Neuronal stem cell (in vitro differentiated cells): Measurements from ENCODE around the gene KLHL35.
A peak's percentile ranks its signal among the peaks of the same experiment; 100 is the strongest.

Source experiments
- DNase-seq: peaks from one replicate; pipeline ENCODE4 v3.0.0-alpha.2; 2013; ENCODE audit warnings: low spot score
- H2AFZ ChIP-seq: one replicate; pipeline ENCODE4 v1.6.1; 2013; ENCODE audit warnings: mild to moderate bottlenecking, low read length, inconsistent platforms
- H2AK5ac ChIP-seq: 2 replicates; pipeline ENCODE4 v1.6.1; 2013; ENCODE audit warnings: low read depth, mild to moderate bottlenecking, inconsistent platforms, low read length, moderate library complexity, mixed read lengths
- H2BK120ac ChIP-seq: 2 replicates; pipeline ENCODE4 v1.6.1; 2013; ENCODE audit warnings: low read depth, mild to moderate bottlenecking, inconsistent platforms, low read length, moderate library complexity, mixed read lengths
- H2BK12ac ChIP-seq: one replicate; pipeline ENCODE4 v1.6.1; 2013; ENCODE audit warnings: low read length, inconsistent platforms
- H2BK15ac ChIP-seq: 2 replicates; pipeline ENCODE4 v1.6.1; 2013; ENCODE audit warnings: mild to moderate bottlenecking, low read length, inconsistent platforms, mixed read lengths
- H2BK5ac ChIP-seq: one replicate; pipeline ENCODE4 v1.6.1; 2013; ENCODE audit warnings: inconsistent platforms, mild to moderate bottlenecking, low read length, moderate library complexity
- H3K14ac ChIP-seq: one replicate; pipeline ENCODE4 v1.6.1; 2013; ENCODE audit warnings: low read length, inconsistent platforms
- H3K18ac ChIP-seq: 2 replicates; pipeline ENCODE4 v1.6.1; 2013; ENCODE audit warnings: low read length, inconsistent platforms
- H3K23ac ChIP-seq: 2 replicates; pipeline ENCODE4 v1.6.1; 2013; ENCODE audit warnings: low read depth, mild to moderate bottlenecking, mixed read lengths, low read length, inconsistent platforms; ENCODE audit not compliant: poor library complexity
- H3K27ac ChIP-seq: replicated peaks from 3 replicates; pipeline ENCODE4 v1.5.1; 2013; ENCODE audit warnings: low read length, inconsistent platforms
- H3K27me3 ChIP-seq, 3 experiments: 2 replicates each; pipeline ENCODE4 v1.6.1; 2013; ENCODE audit warnings: low read length in 3 of 3, mild to moderate bottlenecking in 2 of 3, inconsistent platforms in 1 of 3, low read depth in 1 of 3, mixed read lengths in 1 of 3, moderate library complexity in 1 of 3; ENCODE audit not compliant: control insufficient read depth in 3 of 3, insufficient read depth in 3 of 3
- H3K36me3 ChIP-seq, 2 donors: replicated peaks in 1 of 2; 2 replicates each; pipeline ENCODE4 v1.6.1; 2013; ENCODE audit warnings: low read length in 2 of 2; ENCODE audit not compliant: control insufficient read depth in 2 of 2, insufficient read depth in 2 of 2
- H3K4ac ChIP-seq: 2 replicates; pipeline ENCODE4 v1.6.1; 2013; ENCODE audit warnings: inconsistent platforms, mild to moderate bottlenecking, low read length, moderate library complexity
- H3K4me1 ChIP-seq, 2 donors: 1 replicate in 1 of 2; 2 replicates in 1 of 2; pipeline ENCODE4 v1.6.1; 2013; ENCODE audit warnings: low read length in 2 of 2, low read depth in 1 of 2; ENCODE audit not compliant: control insufficient read depth in 2 of 2, insufficient read depth in 1 of 2
- H3K4me2 ChIP-seq: one replicate; pipeline ENCODE4 v1.6.1; 2013; ENCODE audit warnings: mild to moderate bottlenecking, low read length, inconsistent platforms; ENCODE audit not compliant: insufficient read depth, poor library complexity, severe bottlenecking
- H3K4me3 ChIP-seq, 2 donors: 2 replicates each; pipeline ENCODE4 v1.5.1; 2013; ENCODE audit warnings: low read length in 2 of 2, mild to moderate bottlenecking in 2 of 2, inconsistent platforms in 1 of 2, moderate library complexity in 1 of 2
- H3K79me1 ChIP-seq: one replicate; pipeline ENCODE4 v1.6.1; 2013; ENCODE audit warnings: low read depth, mild to moderate bottlenecking, inconsistent platforms, low read length, moderate library complexity
- H3K9ac ChIP-seq: one replicate; pipeline ENCODE4 v1.6.1; 2013; ENCODE audit warnings: mild to moderate bottlenecking, low read depth, low read length, inconsistent platforms; ENCODE audit not compliant: poor library complexity
- H3K9me3 ChIP-seq, 2 donors: replicated peaks in 1 of 2; 2 replicates each; pipeline versions ENCODE3 to v1.6.1; 2013; ENCODE audit warnings: low read length in 2 of 2, mild to moderate bottlenecking in 2 of 2, inconsistent platforms in 1 of 2, low read depth in 1 of 2, mixed read lengths in 1 of 2, moderate library complexity in 1 of 2; ENCODE audit not compliant: control insufficient read depth in 2 of 2, insufficient read depth in 1 of 2
- H4K8ac ChIP-seq: one replicate; pipeline ENCODE4 v1.6.1; 2013; ENCODE audit warnings: low read depth, mild to moderate bottlenecking, inconsistent platforms, low read length, moderate library complexity
- H4K91ac ChIP-seq: one replicate; pipeline ENCODE4 v1.6.1; 2013; ENCODE audit warnings: low read length, low read depth, mild to moderate bottlenecking, inconsistent platforms; ENCODE audit not compliant: poor library complexity
- WGBS, 2 donors: extraction: QIAGEN DNeasy Blood & Tissue Kit; methylation state at CpG; one replicate each; pipeline ENCODE4 v1.1.7; 2013; ENCODE audit warnings: missing lambda C conversion rate in 2 of 2, mixed read lengths in 1 of 2; ENCODE audit not compliant: insufficient read length in 2 of 2, insufficient replicate concordance in 1 of 2; ENCODE audit errors: extremely low coverage in 2 of 2; 5-methylcytosine and 5-hydroxymethylcytosine counted together

The KLHL35 gene

GRCh38 chr11:75443043-75443442, 10.0 kb upstream of the KLHL35 start:
- Histone ChIP-seq H3K79me1 (no peaks in the 10 kb centered on the region), H3K27me3 (peaks cover 0 to 37% (median 0%) of the 10 kb centered on the region in 3 experiments), H2BK5ac (no peak overlapping the region), H3K4me2 (no peak overlapping the region), H4K91ac (no peak overlapping the region), H3K9ac (no peak overlapping the region), H3K4ac (no peak overlapping the region), H4K8ac (no peak overlapping the region), H2BK120ac (no peak overlapping the region), H2BK12ac (no peak overlapping the region), H2AK5ac (no peak overlapping the region), H3K36me3 (no peaks in the 10 kb centered on the region), H3K18ac (peak overlapping the region; percentile 28), H3K4me3 (no peak overlapping the region), H2AFZ (peak overlapping the region; percentile 51), H3K23ac (no peak overlapping the region), H3K14ac (no peak overlapping the region), H3K9me3 (peaks cover 0 to 2% of the 10 kb centered on the region in 2 donors), H2BK15ac (no peak overlapping the region), H3K4me1 (peaks cover 1 to 2% of the 10 kb centered on the region in 2 donors), H3K27ac (no peak overlapping the region)
- no peak for DNase-seq
- no CpG with 5 or more reads among the region's 12 CpGs for WGBS, 2 donors

GRCh38 chr11:75442161-75442885, 9.3 kb upstream of the KLHL35 start:
- no peaks in the 10 kb centered on the region for H3K36me3 ChIP-seq
- H4K91ac ChIP-seq, result no peak overlapping the region
- H4K8ac ChIP-seq, result no peak overlapping the region
- no CpG with 5 or more reads among the region's 15 CpGs for WGBS, 2 donors
- peak overlapping the region; percentile 51 for H2AFZ ChIP-seq
- peaks cover 0 to 2% of the 10 kb centered on the region in 2 donors for H3K9me3 ChIP-seq
- DNase-seq, result no peak
- no peak overlapping the region for H3K18ac ChIP-seq
- H2BK15ac ChIP-seq, result no peak overlapping the region
- no peaks in the 10 kb centered on the region for H3K79me1 ChIP-seq
- H2BK12ac ChIP-seq, result no peak overlapping the region
- no peak overlapping the region for H3K4me3 ChIP-seq
- peaks cover 0 to 38% (median 0%) of the 10 kb centered on the region in 3 experiments for H3K27me3 ChIP-seq
- no peak overlapping the region for H2BK5ac ChIP-seq
- H3K23ac ChIP-seq, result no peak overlapping the region
- no peak overlapping the region for H3K14ac ChIP-seq
- no peak overlapping the region for H3K27ac ChIP-seq
- no peak overlapping the region for H3K4ac ChIP-seq
- H3K4me1 ChIP-seq, result peaks cover 1 to 2% of the 10 kb centered on the region in 2 donors
- H2AK5ac ChIP-seq, result no peak overlapping the region
- H3K9ac ChIP-seq, result no peak overlapping the region
- H3K4me2 ChIP-seq, result no peak overlapping the region
- no peak overlapping the region for H2BK120ac ChIP-seq

- Histone ChIP-seq H3K27me3 (peaks cover 0 to 38% (median 0%) of the 10 kb centered on the region in 3 experiments), H3K4me1 (peaks cover 1 to 2% of the 10 kb centered on the region in 2 donors), H3K4me2 (no peak overlapping the region), H2BK15ac (no peak overlapping the region), H4K8ac (no peak overlapping the region), H4K91ac (no peak overlapping the region), H3K23ac (peak overlapping the region; percentile 62), H3K4me3 (no peak overlapping the region), H3K9me3 (peaks cover 0 to 2% of the 10 kb centered on the region in 2 donors), H2AFZ (no peak overlapping the region), H2BK120ac (no peak overlapping the region), H3K4ac (no peak overlapping the region), H2AK5ac (no peak overlapping the region), H3K27ac (no peak overlapping the region), H2BK12ac (no peak overlapping the region), H3K9ac (peak overlapping the region; percentile 36), H3K79me1 (no peaks in the 10 kb centered on the region), H3K18ac (no peak overlapping the region), H3K36me3 (no peaks in the 10 kb centered on the region), H2BK5ac (no peak overlapping the region), H3K14ac (no peak overlapping the region)
- no CpG with 5 or more reads among the region's 7 CpGs for WGBS, 2 donors
- DNase-seq, result no peak
Measured at GRCh38 chr11:75441804-75442132, 8.8 kb upstream of the KLHL35 start.

- no peak overlapping the region for H2AFZ ChIP-seq
- H3K36me3 ChIP-seq, result no peaks in the 10 kb centered on the region
- no peak overlapping the region for H2BK12ac ChIP-seq
- peak overlapping the region; percentile 45 for H2BK5ac ChIP-seq
- no peak overlapping the region for H2BK120ac ChIP-seq
- H3K4me3 ChIP-seq, result no peak overlapping the region
- H2BK15ac ChIP-seq, result no peak overlapping the region
- H3K9ac ChIP-seq, result peak overlapping the region; percentile 36
- H3K27ac ChIP-seq, result no peak overlapping the region
- H3K4me2 ChIP-seq, result no peak overlapping the region
- no CpG with 5 or more reads among the region's 27 CpGs for WGBS, 2 donors
- H3K9me3 ChIP-seq, result peaks cover 0 to 2% of the 10 kb centered on the region in 2 donors
- no peaks in the 10 kb centered on the region for H3K79me1 ChIP-seq
- no peak overlapping the region for H3K4ac ChIP-seq
- peak overlapping the region; percentile 44 for H2AK5ac ChIP-seq
- H3K4me1 ChIP-seq, result peaks cover 1 to 2% of the 10 kb centered on the region in 2 donors
- peak overlapping the region; percentile 62 for H3K23ac ChIP-seq
- H3K18ac ChIP-seq, result peak overlapping the region; percentile 55
- no peak overlapping the region for H4K91ac ChIP-seq
- no peak for DNase-seq
- peaks cover 0 to 38% (median 0%) of the 10 kb centered on the region in 3 experiments for H3K27me3 ChIP-seq
- no peak overlapping the region for H4K8ac ChIP-seq
- H3K14ac ChIP-seq, result no peak overlapping the region
Measured at GRCh38 chr11:75440960-75441803, 8.2 kb upstream of the KLHL35 start.
